ENCODE data around the gene SH3RF1.

SH3RF1 gene

GRCh38 chr4:169102026-169102425 is 168.7 kb downstream of the SH3RF1 start:
- DNase-seq (ENCODE audit: low read depth): no peak

- no peak for DNase-seq (ENCODE audit: low read depth)
Measured at GRCh38 chr4:169100670-169101101, 170.1 kb downstream of the SH3RF1 start.

GRCh38 chr4:169099771-169100180 is 171.0 kb downstream of the SH3RF1 start:
- DNase-seq (ENCODE audit: low read depth): no peak

- no peak for DNase-seq (ENCODE audit: low read depth)
Measured at GRCh38 chr4:169098969-169099690, 171.6 kb downstream of the SH3RF1 start.

GRCh38 chr4:169098532-169098931 is 172.2 kb downstream of the SH3RF1 start:
- DNase-seq (ENCODE audit: low read depth): no peak

GRCh38 chr4:169098054-169098497 is 172.7 kb downstream of the SH3RF1 start:
- DNase-seq (ENCODE audit: low read depth): no peak

- no peak for DNase-seq (ENCODE audit: low read depth)
Measured at GRCh38 chr4:169096221-169096620, 174.5 kb downstream of the SH3RF1 start.

GRCh38 chr4:169094656-169095231 is 176.0 kb downstream of the SH3RF1 start:
- DNase-seq (ENCODE audit: low read depth): no peak

GRCh38 chr4:169092889-169093522 is 177.8 kb downstream of the SH3RF1 start:
- DNase-seq (ENCODE audit: low read depth): no peak

GRCh38 chr4:169090484-169091215 is 180.1 kb downstream of the SH3RF1 start:
- DNase-seq (ENCODE audit: low read depth): no peak

- DNase-seq (ENCODE audit: low read depth): no peak
Measured at GRCh38 chr4:169089004-169089403, 181.8 kb downstream of the SH3RF1 start.

GRCh38 chr4:169084954-169085353 is 185.8 kb downstream of the SH3RF1 start:
- no peak for DNase-seq (ENCODE audit: low read depth)

- no peak for DNase-seq (ENCODE audit: low read depth)
Measured at GRCh38 chr4:169080981-169081380, 189.8 kb downstream of the SH3RF1 start.

- no peak for DNase-seq (ENCODE audit: low read depth)
Measured at GRCh38 chr4:169079942-169080827, 190.6 kb downstream of the SH3RF1 start.

GRCh38 chr4:169074117-169074516 is 196.6 kb downstream of the SH3RF1 start:
- DNase-seq (ENCODE audit: low read depth): no peak

GRCh38 chr4:169071747-169072146 is 199.0 kb downstream of the SH3RF1 start:
- no peak for DNase-seq (ENCODE audit: low read depth)

GRCh38 chr4:169070895-169071218 is 199.9 kb downstream of the SH3RF1 start:
- DNase-seq (ENCODE audit: low read depth): no peak

- DNase-seq (ENCODE audit: low read depth): no peak
Measured at GRCh38 chr4:169070071-169070894, 200.5 kb downstream of the SH3RF1 start.

- no peak for DNase-seq (ENCODE audit: low read depth)
Measured at GRCh38 chr4:169068423-169068822, 202.3 kb downstream of the SH3RF1 start.

- DNase-seq (ENCODE audit: low read depth): no peak
Measured at GRCh38 chr4:169066934-169067333, 203.8 kb downstream of the SH3RF1 start.

GRCh38 chr4:169064296-169064695 is 206.5 kb downstream of the SH3RF1 start:
- DNase-seq (ENCODE audit: low read depth): no peak

All from stimulated activated CD4-positive, alpha-beta T cell treated with anti-CD3 and anti-CD28 coated beads, Interleukin-2, amount 100 ng/mL, for 4 hours (primary cell).